ENCODE measurements around the gene PCDHA2. TPM values are rescaled to one million over a fixed set of nuclear protein-coding genes. Genes with fewer than 3 reads are reported as not detected.
A peak's percentile ranks its signal among the peaks of the same experiment; 100 is the strongest.
"Not testable (repeated sequence)": the region's sequence is repeated elsewhere in the genome, so short reads cannot be mapped to it uniquely, and the experiment has no call there.

Gene PCDHA2
- total RNA-seq, 1 experiment from 2014 or later = 2.4 TPM

- Mint-ChIP-seq H3K4me1 (peaks cover 7% of the 10 kb centered on the region), H3K27me3 (ENCODE audit: low read depth) (no peaks in the 10 kb centered on the region), H3K9me3 (peaks cover 2% of the 10 kb centered on the region), H3K36me3 (peaks cover 10% of the 10 kb centered on the region; the same call in 1 of the 2 replicates), H3K27ac (peak within 1 kb of the TSS; percentile 36; the same call in 1 of the 2 replicates), H3K4me3 (peak within 1 kb of the TSS; percentile 92)
- POLR2A ChIA-PET = interaction anchor here (0.6 kb wide), 1 partner anchor 21 kb away, joined by 4 read pairs; no protein-coding TSS in a partner anchor
- ATAC-seq = peak; percentile 89
- no peak for TF ChIP-seq NFYB (CRISPR knock-in tag; conservative IDR thresholded peaks at IDR 0.05; ENCODE audit: low read depth)
- TF ChIP-seq MAX (CRISPR knock-in tag; IDR thresholded peaks at IDR 0.05) = peak; percentile 53; the same call in 1 of the 2 replicates
- TF ChIP-seq TEAD1 (CRISPR knock-in tag; IDR thresholded peaks at IDR 0.05) = 0 out of 2 replicates have a peak, but pooled peaks have one; percentile 41
- peak; percentile 86 for TF ChIP-seq HMGXB4 (CRISPR knock-in tag; IDR thresholded peaks at IDR 0.05)
- TF ChIP-seq CTCF (IDR thresholded peaks at IDR 0.05) = peak; percentile 80
- no peak for TF ChIP-seq NR1H2 (CRISPR knock-in tag; IDR thresholded peaks at IDR 0.05)
- peak; percentile 90 for DNase-seq (ENCODE audit: low spot score)
- CTCF ChIA-PET = interaction anchor here (0.6 to 5.4 kb wide), 31 partner anchors 11 to 448 kb away, joined by 3 to 61 read pairs (median 4); partner anchors contain the start of genes IK, PCDHA1, PCDHA10 and PCDHA11
These were observed 12.5 kb downstream of the PCDHA2 start, which contains the start of gene PCDHA4 for GRCh38 chr5:140806834-140807775. Gene PCDHA4, plus strand, starts transcription at chr5:140807068.

GRCh38 chr5:140808241-140808888, 13.7 kb downstream of the PCDHA2 start:
- CTCF ChIA-PET = interaction anchor here (0.6 to 5.4 kb wide), 30 partner anchors 11 to 449 kb away, joined by 3 to 61 read pairs (median 4); partner anchors contain the start of genes IK, PCDHA1, PCDHA10 and PCDHA11
- DNase-seq (ENCODE audit: low spot score); ATAC-seq; H3K9me3 Mint-ChIP-seq; H3K4me1 Mint-ChIP-seq; POLR2A ChIA-PET; H3K36me3 Mint-ChIP-seq; H3K27ac Mint-ChIP-seq; H3K27me3 Mint-ChIP-seq (ENCODE audit: low read depth): not testable (repeated sequence)
- H3K4me3 Mint-ChIP-seq = peak overlapping the region; percentile 92; the same call in 1 of the 2 replicates

- Mint-ChIP-seq H3K9me3 (no peaks in the 10 kb centered on the region), H3K4me1 (peaks cover 7% of the 10 kb centered on the region), H3K36me3 (peaks cover 2% of the 10 kb centered on the region; the same call in 1 of the 2 replicates), H3K27me3 (ENCODE audit: low read depth) (no peaks in the 10 kb centered on the region), H3K4me3 (peak overlapping the region; percentile 16; the same call in 1 of the 2 replicates), H3K27ac (no peak overlapping the region)
- CTCF ChIA-PET = interaction anchor here (0.7 to 5.4 kb wide), 7 partner anchors 12 to 231 kb away, joined by 3 to 52 read pairs (median 3); partner anchors contain the start of genes PCDHA1, PCDHA10, PCDHA5 and PCDHA7
- POLR2A ChIA-PET = no interaction called here
- no peak for TF ChIP-seq RORB (CRISPR knock-in tag; IDR thresholded peaks at IDR 0.05)
- TF ChIP-seq FOXP1 (CRISPR knock-in tag; IDR thresholded peaks at IDR 0.05; ENCODE audit: borderline replicate concordance) = 0 out of 2 replicates have a peak, but pooled peaks have one; percentile 30
- TF ChIP-seq ZNF138 (CRISPR knock-in tag; conservative IDR thresholded peaks at IDR 0.05) = no peak
- ATAC-seq (no peak), DNase-seq (ENCODE audit: low spot score) (no peak)
These were observed 14.2 kb downstream of the PCDHA2 start for GRCh38 chr5:140808889-140809291.

Data from WTC11 (cell line).